Skeletal muscle satellite cell (primary cell): ENCODE data around the gene SH2D6.

Experiments
- H3K27me3 ChIP-seq: 2 replicates; pipeline ENCODE4 v1.7.0; 2013; ENCODE audit warnings: low read length; ENCODE audit not compliant: control insufficient read depth, insufficient read depth
- H3K36me3 ChIP-seq: 2 replicates; pipeline ENCODE4 v1.7.0; 2013; ENCODE audit warnings: mild to moderate bottlenecking, control low read depth, low read length; ENCODE audit not compliant: insufficient read depth
- H3K4me1 ChIP-seq: 2 replicates; pipeline ENCODE4 v1.7.0; 2013; ENCODE audit warnings: low read length; ENCODE audit not compliant: control insufficient read depth, insufficient read depth
- H3K4me2 ChIP-seq: 2 replicates; pipeline ENCODE4 v1.7.0; 2013; ENCODE audit warnings: mild to moderate bottlenecking, low read length
- H3K4me3 ChIP-seq: 2 replicates; pipeline ENCODE4 v1.7.0; 2013; ENCODE audit warnings: low read length
- H3K9ac ChIP-seq: 2 replicates; pipeline ENCODE4 v1.7.0; 2013; ENCODE audit warnings: mild to moderate bottlenecking, low read depth, low read length, moderate library complexity
- H3K9me3 ChIP-seq: replicated peaks from 2 replicates; pipeline ENCODE4 v1.7.0; 2013; ENCODE audit warnings: mild to moderate bottlenecking, control low read depth, low read length

The SH2D6 gene

GRCh38 chr2:85447222-85447585 is 28.7 kb downstream of the SH2D6 start:
- H3K36me3 ChIP-seq, result no peaks in the 10 kb centered on the region
- no peak overlapping the region for H3K9ac ChIP-seq
- no peak overlapping the region for H3K4me2 ChIP-seq
- no peak overlapping the region for H3K4me3 ChIP-seq
- H3K9me3 ChIP-seq, result no peaks in the 10 kb centered on the region
- H3K4me1 ChIP-seq, result peaks cover 45% of the 10 kb centered on the region
- H3K27me3 ChIP-seq, result no peaks in the 10 kb centered on the region

- H3K4me2 ChIP-seq, result no peak overlapping the region
- no peaks in the 10 kb centered on the region for H3K27me3 ChIP-seq
- H3K36me3 ChIP-seq, result no peaks in the 10 kb centered on the region
- peaks cover 45% of the 10 kb centered on the region for H3K4me1 ChIP-seq
- H3K9me3 ChIP-seq, result no peaks in the 10 kb centered on the region
- H3K9ac ChIP-seq, result peak overlapping the region; percentile 5
- no peak overlapping the region for H3K4me3 ChIP-seq
These were observed 30.1 kb downstream of the SH2D6 start for GRCh38 chr2:85448461-85449213.

- Histone ChIP-seq H3K36me3 (no peaks in the 10 kb centered on the region), H3K9me3 (no peaks in the 10 kb centered on the region), H3K4me3 (no peak overlapping the region)
These were observed 30.7 kb downstream of the SH2D6 start for GRCh38 chr2:85449214-85449588.

GRCh38 chr2:85452237-85452636 is 33.7 kb downstream of the SH2D6 start:
- Histone ChIP-seq H3K4me2 (no peak overlapping the region), H3K9ac (no peak overlapping the region), H3K4me3 (no peak overlapping the region), H3K9me3 (no peaks in the 10 kb centered on the region), H3K27me3 (no peaks in the 10 kb centered on the region), H3K4me1 (peaks cover 21% of the 10 kb centered on the region), H3K36me3 (no peaks in the 10 kb centered on the region)

More at GRCh38 chr2:85449214-85449588, 30.7 kb downstream of the SH2D6 start:
- H3K27me3 ChIP-seq, result no peaks in the 10 kb centered on the region
- peaks cover 45% of the 10 kb centered on the region for H3K4me1 ChIP-seq
- no peak overlapping the region for H3K4me2 ChIP-seq
- H3K9ac ChIP-seq, result peak overlapping the region; percentile 5

- Histone ChIP-seq H3K27me3 (no peaks in the 10 kb centered on the region), H3K4me3 (no peak overlapping the region), H3K4me1 (peaks cover 31% of the 10 kb centered on the region), H3K4me2 (no peak overlapping the region), H3K9ac (no peak overlapping the region), H3K9me3 (no peaks in the 10 kb centered on the region), H3K36me3 (no peaks in the 10 kb centered on the region)
These were observed 35.1 kb downstream of the SH2D6 start for GRCh38 chr2:85453571-85453970.

GRCh38 chr2:85455552-85456090 is 37.1 kb downstream of the SH2D6 start:
- Histone ChIP-seq H3K4me2 (no peak overlapping the region), H3K36me3 (no peaks in the 10 kb centered on the region), H3K9ac (no peak overlapping the region), H3K27me3 (no peaks in the 10 kb centered on the region), H3K9me3 (no peaks in the 10 kb centered on the region), H3K4me3 (no peak overlapping the region), H3K4me1 (peaks cover 23% of the 10 kb centered on the region)

GRCh38 chr2:85457043-85457442 is 38.5 kb downstream of the SH2D6 start:
- Histone ChIP-seq H3K4me3 (no peak overlapping the region), H3K9me3 (no peaks in the 10 kb centered on the region), H3K4me1 (peaks cover 23% of the 10 kb centered on the region), H3K4me2 (no peak overlapping the region), H3K36me3 (no peaks in the 10 kb centered on the region), H3K27me3 (no peaks in the 10 kb centered on the region), H3K9ac (no peak overlapping the region)

GRCh38 chr2:85457877-85458316 is 39.4 kb downstream of the SH2D6 start:
- H3K4me1 ChIP-seq, result peaks cover 23% of the 10 kb centered on the region

GRCh38 chr2:85458601-85459563 is 40.4 kb downstream of the SH2D6 start:
- H3K4me1 ChIP-seq, result peaks cover 23% of the 10 kb centered on the region
- no peak overlapping the region for H3K4me3 ChIP-seq
- no peaks in the 10 kb centered on the region for H3K27me3 ChIP-seq
- no peak overlapping the region for H3K9ac ChIP-seq
- no peak overlapping the region for H3K4me2 ChIP-seq
- H3K36me3 ChIP-seq, result no peaks in the 10 kb centered on the region
- no peaks in the 10 kb centered on the region for H3K9me3 ChIP-seq

More at GRCh38 chr2:85457877-85458316, 39.4 kb downstream of the SH2D6 start:
- no peaks in the 10 kb centered on the region for H3K9me3 ChIP-seq
- H3K27me3 ChIP-seq, result no peaks in the 10 kb centered on the region
- H3K9ac ChIP-seq, result no peak overlapping the region
- H3K4me3 ChIP-seq, result no peak overlapping the region
- no peak overlapping the region for H3K4me2 ChIP-seq
- no peaks in the 10 kb centered on the region for H3K36me3 ChIP-seq

- no peaks in the 10 kb centered on the region for H3K36me3 ChIP-seq
- no peak overlapping the region for H3K4me3 ChIP-seq
- no peak overlapping the region for H3K4me2 ChIP-seq
- no peak overlapping the region for H3K9ac ChIP-seq
- no peaks in the 10 kb centered on the region for H3K27me3 ChIP-seq
- H3K4me1 ChIP-seq, result peaks cover 23% of the 10 kb centered on the region
- no peaks in the 10 kb centered on the region for H3K9me3 ChIP-seq
These were observed 41.3 kb downstream of the SH2D6 start for GRCh38 chr2:85459771-85460170.

- no peak overlapping the region for H3K4me2 ChIP-seq
- no peaks in the 10 kb centered on the region for H3K9me3 ChIP-seq
- H3K9ac ChIP-seq, result no peak overlapping the region
These were observed 43.8 kb downstream of the SH2D6 start for GRCh38 chr2:85462322-85462721.

More at GRCh38 chr2:85462322-85462721, 43.8 kb downstream of the SH2D6 start:
- peaks cover 17% of the 10 kb centered on the region for H3K4me1 ChIP-seq
- H3K27me3 ChIP-seq, result no peaks in the 10 kb centered on the region
- H3K36me3 ChIP-seq, result no peaks in the 10 kb centered on the region
- no peak overlapping the region for H3K4me3 ChIP-seq
